Measurements from ENCODE around the gene NHERF1.

NHERF1 gene

GRCh38 chr17:74807441-74807840 lies 59.0 kb downstream of the NHERF1 start:
- H3K4me3 ChIP-seq (ENCODE audit: low read depth, low read length), result no peak overlapping the region
- DNase-seq (ENCODE audit: low read depth), result no peak

GRCh38 chr17:74807925-74808324 lies 59.5 kb downstream of the NHERF1 start:
- H3K4me3 ChIP-seq (ENCODE audit: low read depth, low read length), result no peak overlapping the region
- no peak for DNase-seq (ENCODE audit: low read depth)
- no peak for TF ChIP-seq CTCF (conservative IDR thresholded peaks at IDR 0.05; ENCODE audit: low read depth, low read length)

More at GRCh38 chr17:74807441-74807840, 59.0 kb downstream of the NHERF1 start:
- TF ChIP-seq CTCF (conservative IDR thresholded peaks at IDR 0.05; ENCODE audit: low read depth, low read length), result no peak

- no peak overlapping the region for H3K4me3 ChIP-seq (ENCODE audit: low read depth, low read length)
- no peak for TF ChIP-seq CTCF (conservative IDR thresholded peaks at IDR 0.05; ENCODE audit: low read depth, low read length)
- no peak for DNase-seq (ENCODE audit: low read depth)
Measured at GRCh38 chr17:74808714-74809430, 60.4 kb downstream of the NHERF1 start.

GRCh38 chr17:74810699-74811485 lies 62.5 kb downstream of the NHERF1 start:
- H3K4me3 ChIP-seq (ENCODE audit: low read depth, low read length), result no peak overlapping the region
- no peak for DNase-seq (ENCODE audit: low read depth)
- no peak for TF ChIP-seq CTCF (conservative IDR thresholded peaks at IDR 0.05; ENCODE audit: low read depth, low read length)

GRCh38 chr17:74812109-74813009 lies 63.9 kb downstream of the NHERF1 start:
- DNase-seq (ENCODE audit: low read depth), result peak; percentile 56
- H3K4me3 ChIP-seq (ENCODE audit: low read depth, low read length), result no peak overlapping the region
- no peak for TF ChIP-seq CTCF (conservative IDR thresholded peaks at IDR 0.05; ENCODE audit: low read depth, low read length)

- DNase-seq (ENCODE audit: low read depth), result no peak
- no peak overlapping the region for H3K4me3 ChIP-seq (ENCODE audit: low read depth, low read length)
- TF ChIP-seq CTCF (conservative IDR thresholded peaks at IDR 0.05; ENCODE audit: low read depth, low read length), result no peak
Measured at GRCh38 chr17:74814453-74814852, 66.0 kb downstream of the NHERF1 start.

All from choroid plexus epithelial cell (primary cell).